GM19463 (cell line): ENCODE measurements around the gene GJD3.

ENCODE experiments used
- ATAC-seq: cut with Tn5 transposase; IDR thresholded peaks from one replicate; pipeline ENCODE4 v1.9.1; 2021; ENCODE audit warnings: mild to moderate bottlenecking, moderate library complexity; ENCODE audit not compliant: unreplicated experiment

Gene GJD3

DNA sequence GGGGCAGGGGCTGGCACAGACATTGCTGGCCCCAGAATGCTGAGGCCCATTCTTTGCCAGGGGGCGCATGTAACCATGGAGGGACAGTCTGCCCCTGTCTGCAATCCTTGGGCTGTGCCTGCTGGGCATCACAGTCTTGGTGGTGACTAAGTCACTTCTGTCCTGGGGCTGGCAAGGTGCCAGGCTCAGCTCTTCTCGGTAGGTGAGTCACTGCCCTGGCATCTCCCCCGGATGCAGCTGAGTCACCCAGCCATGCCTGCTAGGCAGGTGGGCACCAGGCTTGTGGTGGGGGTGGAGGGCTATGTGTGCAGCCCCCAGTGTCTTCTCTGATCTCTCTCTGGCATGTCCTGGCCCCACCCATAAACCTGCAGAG is 50.0 kb downstream of the GJD3 start:
- no peak for ATAC-seq

GRCh38 chr17:40313668-40314583 is 50.6 kb downstream of the GJD3 start:
- ATAC-seq: no peak
